Measurements from ENCODE around the gene FBXO40.
A peak's percentile ranks its signal among the peaks of the same experiment; 100 is the strongest.

FBXO40 gene

DNA sequence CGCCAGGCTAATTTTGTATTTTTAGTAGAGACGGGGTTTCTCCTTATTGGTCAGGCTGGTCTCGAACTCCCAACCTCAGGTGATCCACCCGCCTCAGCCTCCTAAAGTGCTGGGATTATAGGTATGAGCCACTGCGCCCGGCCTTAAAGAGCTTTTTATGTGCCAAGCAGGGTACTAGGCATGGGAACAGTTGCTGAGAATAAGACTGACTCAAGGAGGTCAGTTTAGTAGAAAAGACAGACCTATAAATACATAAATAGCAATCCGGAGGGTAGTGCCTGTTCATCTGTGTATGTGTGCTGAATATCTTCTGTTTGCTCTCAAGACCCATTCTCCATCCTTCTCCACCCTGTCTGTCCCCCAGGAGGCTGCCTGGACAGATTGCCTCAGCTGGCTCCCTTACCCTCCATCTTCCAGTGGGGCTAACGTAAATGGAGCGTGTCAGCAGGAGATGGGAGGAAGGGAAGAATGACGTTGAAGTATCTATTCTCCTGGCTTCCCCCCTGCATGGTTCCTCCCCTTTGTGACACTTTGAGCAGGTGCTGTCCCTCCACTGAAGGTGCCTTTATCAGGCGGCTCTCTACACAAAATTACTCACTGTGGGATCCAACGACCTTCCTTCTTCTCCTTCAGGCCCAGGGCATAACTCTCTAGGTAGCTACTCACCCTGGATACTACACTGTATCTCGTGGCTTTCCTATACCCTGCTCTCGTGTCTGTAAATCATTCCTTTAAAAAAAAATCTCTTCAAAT is 31.1 kb downstream of the FBXO40 start:
- DNase-seq = no peak

DNA sequence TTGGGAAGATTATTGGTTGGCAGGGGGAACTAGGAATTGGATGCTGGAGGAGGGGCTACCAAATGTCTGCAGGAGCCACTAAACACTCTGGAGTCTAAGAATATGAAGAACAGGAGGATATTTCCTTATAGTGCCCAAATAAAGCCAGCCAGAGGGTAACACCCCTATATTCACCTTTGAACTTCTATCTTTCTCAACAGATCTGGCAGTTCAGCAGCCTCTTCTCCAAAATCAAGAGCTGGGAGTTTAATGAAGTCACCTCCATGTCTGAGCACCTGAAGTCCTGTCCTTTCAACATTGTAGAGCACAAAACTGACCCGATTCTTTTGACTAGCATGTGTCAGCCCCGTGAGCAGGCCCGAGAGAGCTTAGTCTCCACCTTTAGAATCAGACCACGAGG is 33.3 kb downstream of the FBXO40 start:
- no peak for DNase-seq

DNA sequence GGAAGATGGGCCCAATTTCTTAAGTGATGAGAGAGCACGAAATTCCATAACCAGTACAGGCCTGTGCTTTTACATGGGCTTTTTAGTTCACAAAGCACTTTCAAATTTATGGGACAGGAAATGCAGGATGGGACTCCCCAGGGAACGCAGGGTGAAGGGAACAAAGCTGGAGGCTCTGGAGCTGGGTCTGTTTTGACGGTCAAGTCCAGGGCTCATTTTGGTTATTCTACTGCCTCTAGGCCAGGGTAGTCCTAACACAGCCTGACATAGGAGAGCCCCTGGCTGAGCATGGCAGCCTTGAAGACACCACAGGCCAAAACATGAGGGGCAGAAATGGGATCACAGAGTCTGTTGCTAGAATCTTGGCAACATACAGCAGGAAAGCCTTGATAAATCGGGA is 34.0 kb downstream of the FBXO40 start:
- DNase-seq = no peak

DNA sequence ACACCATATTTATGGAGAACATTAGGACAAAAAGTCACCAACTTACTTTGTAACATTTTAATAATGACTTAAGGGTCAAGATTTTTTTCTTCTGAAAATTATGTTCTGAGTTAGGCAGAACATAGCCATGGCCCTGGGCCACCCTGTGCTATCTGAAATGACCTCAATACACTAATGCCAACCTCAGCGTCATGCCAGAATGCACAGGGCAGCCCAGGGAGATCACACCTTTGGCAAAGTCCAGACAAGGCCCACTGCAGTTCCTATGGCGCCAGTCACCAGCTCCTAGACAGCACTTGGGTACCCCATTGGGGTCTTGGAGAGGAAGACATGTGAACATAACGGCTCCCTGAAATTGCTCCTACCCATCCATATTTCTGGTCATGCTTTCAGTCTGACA is 34.4 kb downstream of the FBXO40 start:
- no peak for DNase-seq

DNA sequence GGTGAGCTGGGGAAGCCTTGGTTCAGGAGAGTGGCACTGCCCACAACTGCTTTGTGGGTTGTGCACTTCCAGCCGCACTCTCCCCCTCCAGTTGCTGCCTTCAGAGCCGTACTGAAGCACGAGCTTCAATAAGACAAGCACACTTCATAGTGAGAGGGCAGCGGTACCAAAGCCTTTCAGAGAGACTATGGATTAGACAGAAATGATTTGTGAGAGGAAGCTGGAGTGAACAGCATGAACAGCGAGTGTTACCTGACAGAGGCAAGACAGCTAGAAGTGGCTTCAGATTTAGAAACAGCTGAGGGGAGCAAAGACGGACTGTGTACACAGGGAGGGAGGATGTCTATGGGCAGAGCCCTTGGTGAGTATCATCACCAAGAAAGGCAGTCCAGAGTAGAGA is 36.4 kb downstream of the FBXO40 start:
- DNase-seq = no peak

DNA sequence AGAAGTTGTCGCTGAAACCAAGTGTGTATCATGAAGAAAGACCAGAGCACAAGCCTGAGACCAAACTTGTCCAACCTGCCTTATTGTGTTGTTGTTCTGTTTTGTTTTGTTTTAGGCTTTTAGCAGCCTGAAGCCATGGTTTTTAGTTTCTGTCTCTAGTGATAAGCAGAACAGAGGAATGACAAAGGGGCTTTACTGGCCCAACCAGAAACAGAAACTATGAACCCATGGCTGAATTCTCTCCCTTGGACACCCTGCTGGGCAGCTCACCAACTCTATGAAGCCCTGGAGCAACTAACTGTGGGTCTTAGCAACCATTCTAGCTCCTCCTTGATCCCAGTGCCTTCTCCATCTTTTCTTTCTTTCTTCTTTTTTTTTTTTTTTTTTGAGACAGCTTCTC is 37.2 kb downstream of the FBXO40 start:
- no peak for DNase-seq

DNA sequence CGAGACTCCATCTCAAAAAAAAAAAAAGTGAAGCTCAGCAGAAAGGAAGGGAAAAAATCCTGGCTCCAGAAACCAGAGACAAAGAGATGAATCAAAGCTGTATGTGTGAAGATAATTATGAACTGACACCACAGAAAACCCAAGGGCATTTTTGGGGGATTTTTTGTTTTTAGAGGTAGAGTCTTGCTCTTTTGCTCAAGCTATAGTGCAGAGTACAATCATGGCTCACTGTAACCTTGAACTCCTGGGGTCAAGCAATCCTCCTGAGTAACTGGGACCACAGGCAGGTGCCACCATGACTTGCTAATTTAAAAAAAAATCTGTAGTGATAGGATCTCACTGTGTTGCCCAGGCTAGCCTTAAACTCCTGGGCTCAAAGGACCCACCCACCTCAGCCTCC is 44.7 kb downstream of the FBXO40 start:
- DNase-seq = no peak

DNA sequence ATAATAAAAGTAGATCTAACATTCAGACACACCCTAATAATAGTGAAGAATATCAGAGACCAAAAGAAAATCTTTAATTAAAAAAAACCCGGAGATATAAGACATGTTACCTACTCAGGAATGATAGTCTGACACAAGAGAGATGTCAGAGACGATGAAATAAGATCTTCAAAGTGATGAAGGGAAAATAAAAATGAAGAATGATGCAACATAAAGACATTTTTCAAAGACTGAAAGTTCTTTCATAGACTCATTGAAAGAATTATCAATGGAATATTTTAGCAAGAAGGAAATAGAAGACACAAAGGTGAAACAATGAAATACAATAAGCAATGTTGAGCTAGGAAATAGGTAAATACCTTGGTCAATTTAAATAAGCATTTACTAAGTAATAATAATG is 47.9 kb downstream of the FBXO40 start:
- DNase-seq = no peak

DNA sequence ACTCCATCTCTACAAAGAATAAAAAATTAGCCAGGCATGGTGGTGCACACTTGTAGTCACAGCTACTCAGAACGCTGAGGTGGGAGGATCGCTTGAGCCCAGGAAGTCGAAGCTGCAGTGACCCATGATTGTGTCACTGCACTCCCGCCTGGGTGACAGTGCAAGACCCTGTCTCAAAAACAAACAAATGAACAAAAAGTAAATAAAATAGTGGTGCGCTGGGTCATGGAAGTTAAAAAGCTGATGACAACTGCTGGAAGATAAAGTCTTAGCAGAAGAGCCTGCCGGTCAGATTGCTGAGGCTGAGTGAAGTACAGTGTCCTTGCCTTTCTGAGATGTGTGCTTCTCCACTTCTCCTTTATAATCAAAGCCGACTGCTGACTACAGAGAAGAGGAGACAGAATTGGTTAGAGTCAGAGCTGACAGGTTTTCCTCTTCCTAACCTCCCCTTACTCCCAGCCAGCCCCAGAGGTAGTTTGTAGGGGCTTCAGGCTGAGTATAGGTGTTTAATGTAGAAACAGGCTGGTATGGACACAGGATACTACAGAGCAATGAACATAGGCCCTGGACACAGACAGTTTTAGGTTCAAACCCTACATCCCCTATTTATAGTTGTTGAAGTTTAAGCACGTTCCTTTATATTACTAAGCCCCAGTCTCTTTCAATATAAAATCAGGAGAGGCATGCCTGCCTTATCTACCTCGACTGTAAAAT is 49.6 kb downstream of the FBXO40 start:
- DNase-seq = no peak

DNA sequence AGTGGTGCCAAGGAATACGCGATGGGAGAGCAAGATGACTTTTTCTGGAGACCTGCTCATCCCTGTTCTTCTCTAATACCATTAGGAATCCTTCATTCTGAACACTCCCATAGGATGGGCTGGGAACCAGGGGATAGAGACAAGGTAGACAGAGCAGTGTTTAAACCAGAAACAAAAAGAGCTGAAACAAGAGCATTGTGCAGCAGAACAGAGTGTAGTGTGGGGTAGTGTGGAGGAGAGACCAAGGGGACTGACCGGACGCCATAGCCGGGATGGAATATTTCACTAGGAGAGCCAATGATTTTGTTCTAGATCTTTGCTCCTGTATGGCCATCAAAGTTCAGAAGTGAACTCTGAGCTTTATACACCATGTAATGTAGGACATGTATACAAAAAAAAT is 51.9 kb downstream of the FBXO40 start:
- no peak for DNase-seq

DNA sequence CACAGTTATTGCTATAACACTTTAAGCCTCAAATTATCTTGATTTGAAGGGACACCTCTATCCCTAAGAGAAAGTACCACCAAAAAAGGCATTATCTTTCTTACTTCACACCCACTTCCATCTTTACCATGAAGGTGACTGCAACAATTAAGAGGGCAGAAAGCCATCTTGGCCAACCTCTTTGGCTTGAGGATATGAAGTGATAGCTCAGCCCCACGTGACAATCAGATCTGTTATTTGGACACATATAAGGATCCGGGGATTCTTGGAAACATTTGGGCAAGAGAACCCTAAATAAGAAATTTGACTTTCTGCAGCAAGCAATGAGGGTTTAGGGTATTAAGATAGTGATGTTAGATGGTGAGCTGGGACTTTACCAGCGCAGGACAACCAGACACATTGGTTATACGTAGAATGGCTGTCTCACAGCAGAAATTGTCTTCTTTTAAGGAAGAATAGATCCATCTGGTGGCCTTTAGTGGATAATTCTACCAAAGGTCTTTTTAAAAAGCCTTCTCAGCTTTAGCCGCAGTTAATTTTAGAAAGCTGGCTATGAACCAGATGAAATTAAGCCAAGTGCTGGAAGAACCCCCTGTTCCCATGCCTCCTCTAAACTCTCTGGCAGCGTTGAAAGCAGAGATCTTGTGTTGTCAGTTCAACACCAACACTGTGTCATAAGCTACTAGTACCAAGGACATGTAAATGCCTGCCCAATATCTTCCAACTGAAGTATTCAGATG is 55.2 kb downstream of the FBXO40 start:
- no peak for DNase-seq

DNA sequence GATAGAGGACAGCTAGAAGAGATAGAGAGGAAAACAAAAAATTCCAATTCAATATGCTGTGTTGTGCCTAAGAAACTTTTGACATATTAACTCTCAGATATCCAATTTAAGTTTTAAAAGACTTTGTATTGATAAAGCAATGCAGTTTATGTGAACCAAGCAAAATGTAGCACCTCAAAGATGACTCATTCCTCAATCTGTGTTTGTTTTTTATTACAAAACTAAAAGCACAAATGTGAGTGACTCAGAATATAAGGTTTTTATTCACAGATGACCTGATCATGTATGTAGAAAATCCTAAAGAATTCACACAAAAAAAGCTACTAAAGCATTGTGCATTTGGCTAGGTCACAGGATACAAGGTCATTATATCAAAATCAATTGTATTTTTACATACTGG is 56.5 kb downstream of the FBXO40 start:
- DNase-seq = no peak

DNA sequence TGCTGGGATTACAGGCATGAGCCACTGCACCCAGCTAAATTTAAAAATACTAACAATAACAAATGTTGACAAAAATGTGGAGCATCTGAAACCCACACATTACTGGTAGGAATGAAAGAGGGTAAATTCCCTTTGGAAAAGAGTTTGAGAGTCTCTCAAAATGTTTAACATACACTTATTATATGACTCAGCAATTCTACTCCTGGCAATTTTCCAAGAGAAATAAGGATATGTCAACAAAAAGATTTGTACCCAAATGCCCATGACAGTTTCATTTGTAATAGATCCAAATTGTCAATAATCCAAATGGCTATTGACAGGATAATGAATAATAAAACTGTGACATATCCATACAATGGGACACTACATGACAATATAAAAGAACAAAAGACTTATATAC is 58.5 kb downstream of the FBXO40 start:
- DNase-seq = peak; percentile 48

DNA sequence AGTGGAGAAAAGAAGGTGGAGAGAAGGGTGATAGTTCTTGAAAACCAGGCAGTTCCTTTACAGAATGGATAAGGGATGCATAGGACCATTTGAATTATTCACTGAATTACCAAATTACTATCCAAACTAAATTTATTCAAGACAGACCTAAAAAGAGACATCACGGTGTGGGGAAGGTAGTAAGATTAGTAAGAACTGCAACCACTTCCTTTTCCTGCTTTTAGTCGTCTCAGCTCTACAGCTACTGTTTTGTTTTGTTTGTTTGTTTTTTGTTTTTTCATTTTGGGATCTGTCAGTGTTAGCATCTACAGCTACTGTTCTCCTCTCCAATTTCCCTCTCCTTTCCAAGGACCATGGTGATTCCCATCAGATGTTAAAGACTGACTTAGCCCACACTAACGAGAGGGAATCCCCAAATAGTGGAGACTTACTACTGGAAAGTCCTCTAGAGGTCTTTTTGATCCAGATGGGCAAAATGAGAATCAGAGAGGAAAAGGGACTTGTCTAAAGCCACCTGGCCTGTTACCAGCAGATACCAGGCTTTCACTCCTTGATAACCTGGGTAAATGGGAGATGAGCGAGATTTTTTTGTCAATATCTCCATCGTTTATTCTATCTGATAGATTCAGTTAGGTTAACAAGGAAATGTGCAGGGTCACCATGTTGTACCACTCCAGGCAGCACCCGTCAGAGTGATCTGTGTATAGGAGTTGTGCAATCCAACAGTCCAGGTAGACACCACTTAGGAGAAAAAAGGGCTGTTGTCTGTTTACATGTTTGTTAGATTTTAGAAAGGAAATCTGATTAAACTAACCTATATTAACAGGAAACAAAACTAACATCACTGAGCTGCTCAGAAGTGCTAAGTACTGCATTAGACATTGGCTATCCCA is 61.6 kb downstream of the FBXO40 start:
- DNase-seq = no peak

DNA sequence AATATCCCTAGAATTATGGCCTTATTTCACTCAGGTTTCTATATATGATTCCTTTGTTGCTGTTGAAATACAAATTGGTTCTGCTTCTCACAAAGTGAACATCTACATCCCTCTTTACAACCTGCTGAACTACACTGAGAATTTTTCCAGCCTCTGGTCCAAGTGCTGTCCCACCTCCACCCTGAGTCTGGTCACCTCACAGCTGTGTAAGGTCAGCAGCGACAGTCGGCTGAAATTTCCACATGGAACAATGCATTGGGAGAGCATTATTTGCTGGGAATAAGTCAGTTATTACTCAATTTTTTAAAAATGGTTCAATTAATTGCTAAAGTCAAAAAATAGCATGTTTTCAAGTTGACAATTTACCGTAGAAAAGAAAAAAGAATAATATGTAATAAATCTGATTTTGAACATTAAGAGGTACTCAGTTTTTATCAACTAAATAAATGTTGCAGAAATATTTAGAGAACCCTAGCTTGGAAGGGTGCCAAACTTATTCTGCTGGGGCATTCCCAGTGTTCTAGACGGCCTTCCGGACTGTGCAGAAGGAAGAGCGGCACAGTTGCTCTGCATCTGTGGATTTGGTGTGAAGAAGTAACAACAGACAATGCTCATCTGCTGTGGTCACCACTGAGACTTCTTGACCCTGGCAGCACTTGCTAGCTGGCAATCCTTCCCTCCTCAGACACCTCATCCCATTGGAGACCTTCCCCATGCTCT is 65.7 kb downstream of the FBXO40 start:
- DNase-seq = no peak

DNA sequence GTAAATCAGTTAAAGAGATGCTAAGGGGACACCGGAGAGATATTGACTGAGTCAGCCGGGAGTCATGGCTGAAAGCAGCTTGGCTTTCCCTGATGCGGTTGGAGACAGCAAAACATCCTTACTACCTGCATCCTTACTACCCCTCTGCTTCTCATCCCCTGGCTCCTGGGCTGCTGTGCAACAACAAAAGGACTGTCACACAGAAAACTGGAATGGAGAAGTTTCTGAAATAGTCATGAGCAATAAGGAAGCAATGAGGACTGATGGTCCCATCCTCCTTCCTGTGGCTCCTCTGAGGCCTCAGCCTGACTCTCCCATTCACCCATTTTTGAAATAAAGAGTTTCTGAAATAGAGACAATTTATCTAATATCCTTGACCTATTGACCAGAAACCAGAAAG is 66.4 kb downstream of the FBXO40 start:
- no peak for DNase-seq

DNA sequence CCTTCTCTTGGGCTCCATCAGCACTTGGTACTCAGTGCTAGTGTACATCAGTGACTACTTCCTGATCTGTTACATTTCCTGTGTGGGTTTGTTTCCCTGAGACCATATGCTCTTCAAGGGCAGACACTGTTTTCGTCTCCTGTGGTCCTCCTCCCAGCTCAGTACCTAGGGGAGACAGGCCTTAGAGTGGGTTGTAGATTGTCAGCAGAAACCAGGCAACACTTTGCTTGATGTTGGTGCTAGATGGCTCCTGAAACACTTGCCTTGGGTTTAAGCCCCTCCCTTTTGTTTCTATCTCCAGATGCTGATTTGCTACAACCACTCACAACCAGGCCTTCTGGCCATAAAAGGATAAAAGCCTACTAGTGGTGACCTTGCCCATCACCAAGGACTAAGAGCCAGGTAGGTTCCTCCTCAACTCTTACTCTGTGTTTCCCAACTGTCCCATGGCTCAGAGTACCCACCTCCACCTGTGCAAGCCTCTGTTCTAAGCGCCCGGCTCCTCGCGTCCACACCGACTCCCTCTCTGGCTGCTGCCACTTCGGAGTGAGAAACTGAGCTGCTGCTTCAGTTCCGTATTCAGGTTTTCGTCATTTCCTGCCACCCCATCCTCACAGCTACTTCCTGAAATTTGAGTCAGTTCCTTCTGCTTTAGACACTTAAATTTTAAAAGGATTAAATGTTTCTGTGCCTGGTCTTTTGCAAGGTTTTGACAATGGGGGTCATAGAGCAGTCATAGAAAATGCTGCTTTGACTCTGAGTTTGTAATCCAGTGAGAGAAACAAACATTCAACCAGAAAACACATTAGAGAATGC is 67.4 kb downstream of the FBXO40 start, which contains the start of gene HCLS1:
Gene HCLS1, minus strand, starts transcription at position 548 of the 816 bp plus-strand sequence. CDS start 2,556 bp downstream, outside the sequence.
- DNase-seq = peak; percentile 92

DNA sequence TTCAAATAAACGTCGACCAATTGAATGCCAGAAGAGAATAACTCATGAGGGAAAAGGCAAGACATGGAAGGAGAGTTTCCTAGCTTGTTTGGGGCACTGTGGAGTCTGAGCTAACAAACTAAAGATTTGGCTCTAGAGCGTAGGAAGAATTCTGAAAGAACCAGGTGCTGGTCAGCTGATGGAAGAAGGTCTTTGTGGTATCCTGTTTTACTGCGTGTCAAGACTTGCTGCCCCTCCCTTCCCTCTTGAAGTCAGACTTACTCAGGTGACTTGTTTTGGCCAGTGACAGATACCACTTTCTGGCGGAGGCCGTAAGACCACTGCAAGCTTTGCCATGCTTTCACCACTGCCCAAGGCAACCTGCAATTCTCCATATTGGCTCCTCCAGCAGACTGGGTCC is 68.2 kb downstream of the FBXO40 start:
- no peak for DNase-seq

DNA sequence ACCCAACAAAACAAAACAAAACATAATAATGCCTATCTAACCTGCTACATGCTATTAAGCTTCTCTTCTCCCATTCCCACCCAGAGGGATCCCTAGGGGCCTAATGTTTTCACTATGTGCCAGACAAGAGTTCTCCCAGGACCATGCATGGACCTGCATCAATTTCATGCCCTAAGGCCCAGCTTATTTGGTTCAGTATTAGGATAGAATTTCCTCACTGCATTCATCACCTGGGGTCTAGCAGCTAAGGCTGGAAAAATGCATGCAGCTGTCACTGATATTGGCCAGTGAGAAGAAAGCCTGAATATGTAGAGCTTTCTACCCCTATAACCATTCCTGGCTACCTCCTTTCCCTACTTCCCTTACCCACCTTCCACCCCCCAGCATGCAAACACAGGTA is 69.6 kb downstream of the FBXO40 start:
- DNase-seq = no peak

DNA sequence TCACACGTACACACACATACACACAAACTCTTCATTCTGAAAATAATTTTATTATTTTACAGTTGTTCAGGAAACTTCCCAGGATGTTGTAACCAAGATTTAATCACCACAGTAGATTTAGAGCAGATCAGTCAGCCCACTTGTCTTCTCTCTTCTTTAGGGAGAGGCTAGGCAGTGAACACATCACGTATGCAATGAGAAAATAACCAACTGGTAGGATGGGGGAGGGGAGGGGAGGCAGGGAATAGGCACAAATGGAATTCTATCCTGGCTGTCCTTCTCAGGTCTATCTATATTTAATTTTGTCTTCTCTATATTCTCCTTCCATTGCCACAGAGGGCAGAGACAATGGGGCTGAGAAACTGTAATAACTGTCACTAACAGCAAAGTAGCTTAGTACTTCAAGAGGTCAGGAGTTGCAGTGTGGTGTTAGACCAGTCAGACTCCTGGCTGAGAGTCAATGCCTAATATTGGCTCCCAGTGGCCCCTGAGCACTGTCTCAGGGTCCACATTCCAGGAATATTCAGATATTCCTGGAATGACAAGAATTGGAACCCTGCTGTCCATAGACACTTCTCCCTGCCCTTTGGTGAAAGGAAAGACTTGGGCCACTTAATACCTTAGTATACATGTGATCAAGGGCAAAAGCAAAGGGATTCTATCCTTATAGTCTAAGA is 70.1 kb downstream of the FBXO40 start:
- no peak for DNase-seq

DNA sequence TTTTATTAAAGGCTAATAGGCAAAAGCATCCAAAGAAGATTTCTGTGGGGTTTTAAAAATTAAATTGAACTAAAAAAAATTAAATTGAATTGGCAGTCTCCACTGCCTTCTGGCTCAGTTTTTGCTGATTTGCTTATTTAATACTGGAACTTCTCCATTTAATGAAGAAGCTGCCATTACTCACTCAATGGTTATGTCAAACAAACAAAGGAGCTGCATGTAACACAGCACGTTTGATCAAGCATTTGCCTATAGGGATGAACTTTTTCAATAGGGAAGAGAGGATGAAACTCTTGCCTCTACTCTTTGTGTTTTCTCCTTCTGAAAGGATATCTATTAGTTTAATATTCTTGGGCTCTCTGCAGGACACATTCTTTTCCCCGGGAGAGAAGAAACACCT is 72.3 kb downstream of the FBXO40 start:
- DNase-seq = no peak

Data from hematopoietic multipotent progenitor cell treated with erythropoietin and hydrocortisone succinate and interleukin-3 and kit ligand, for 4 days (in vitro differentiated cells).